Nephron progenitor cell (in vitro differentiated cells): Measurements from ENCODE around the gene PPCS.

Experiments used
- DNase-seq: peaks from one replicate; pipeline ENCODE4 v3.0.0; 2021
- H3K27ac Mint-ChIP-seq: 2 replicates; pipeline ENCODE4 v1.8.0; 2021; ENCODE audit warnings: mild to moderate bottlenecking, moderate library complexity, mixed read lengths
- H3K27me3 Mint-ChIP-seq: 2 replicates; pipeline ENCODE4 v1.8.0; 2021; ENCODE audit warnings: mild to moderate bottlenecking, low read depth, mixed read lengths; ENCODE audit not compliant: poor library complexity
- H3K36me3 Mint-ChIP-seq: 2 replicates; pipeline ENCODE4 v1.8.0; 2021; ENCODE audit warnings: low read depth, mixed read lengths
- H3K4me1 Mint-ChIP-seq: 2 replicates; pipeline ENCODE4 v1.8.0; 2021; ENCODE audit warnings: mixed read lengths
- H3K4me3 Mint-ChIP-seq: 2 replicates; pipeline ENCODE4 v1.8.0; 2021; ENCODE audit warnings: mild to moderate bottlenecking, moderate library complexity, mixed read lengths
- H3K9me3 Mint-ChIP-seq: 2 replicates; pipeline ENCODE4 v1.8.0; 2021; ENCODE audit warnings: mild to moderate bottlenecking, moderate library complexity, mixed read lengths
- TF ChIP-seq, protein P1 (sequence below): fragments of 200-600 bp; sonication (generic); IDR thresholded peaks from 2 replicates; pipeline ENCODE4 v1.5.0; 2021; ENCODE audit warnings: antibody characterized with exemption

The PPCS gene

DNA sequence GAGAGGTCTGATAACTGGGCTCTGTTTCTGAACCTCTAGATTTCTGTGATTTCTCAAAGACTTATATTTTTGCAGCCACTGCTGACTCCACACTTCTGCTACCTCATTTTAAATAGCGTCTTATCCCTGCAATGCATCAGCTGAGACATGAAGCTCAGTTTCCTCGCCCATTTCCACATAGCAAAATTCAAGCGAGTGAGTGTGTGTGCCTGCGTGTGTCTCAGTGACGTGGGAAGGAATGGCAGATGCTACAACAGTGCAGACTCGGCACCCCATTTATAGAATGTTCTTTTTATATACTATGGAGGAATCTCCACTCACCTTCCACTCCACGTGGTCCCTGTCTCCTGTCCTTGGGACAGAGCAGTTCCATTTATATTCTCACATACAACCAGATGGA lies 36.2 kb upstream of the PPCS start:
- Mint-ChIP-seq H3K36me3 (no peaks in the 10 kb centered on the region), H3K9me3 (no peaks in the 10 kb centered on the region), H3K4me1 (peaks cover 56% of the 10 kb centered on the region), H3K4me3 (no peak overlapping the region), H3K27ac (no peak overlapping the region), H3K27me3 (peaks cover 11% of the 10 kb centered on the region)
- DNase-seq: no peak
- TF ChIP-seq, protein P1, sequence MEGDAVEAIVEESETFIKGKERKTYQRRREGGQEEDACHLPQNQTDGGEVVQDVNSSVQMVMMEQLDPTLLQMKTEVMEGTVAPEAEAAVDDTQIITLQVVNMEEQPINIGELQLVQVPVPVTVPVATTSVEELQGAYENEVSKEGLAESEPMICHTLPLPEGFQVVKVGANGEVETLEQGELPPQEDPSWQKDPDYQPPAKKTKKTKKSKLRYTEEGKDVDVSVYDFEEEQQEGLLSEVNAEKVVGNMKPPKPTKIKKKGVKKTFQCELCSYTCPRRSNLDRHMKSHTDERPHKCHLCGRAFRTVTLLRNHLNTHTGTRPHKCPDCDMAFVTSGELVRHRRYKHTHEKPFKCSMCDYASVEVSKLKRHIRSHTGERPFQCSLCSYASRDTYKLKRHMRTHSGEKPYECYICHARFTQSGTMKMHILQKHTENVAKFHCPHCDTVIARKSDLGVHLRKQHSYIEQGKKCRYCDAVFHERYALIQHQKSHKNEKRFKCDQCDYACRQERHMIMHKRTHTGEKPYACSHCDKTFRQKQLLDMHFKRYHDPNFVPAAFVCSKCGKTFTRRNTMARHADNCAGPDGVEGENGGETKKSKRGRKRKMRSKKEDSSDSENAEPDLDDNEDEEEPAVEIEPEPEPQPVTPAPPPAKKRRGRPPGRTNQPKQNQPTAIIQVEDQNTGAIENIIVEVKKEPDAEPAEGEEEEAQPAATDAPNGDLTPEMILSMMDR: no peak

GRCh38 chr1:42420911-42421585 lies 35.3 kb upstream of the PPCS start:
- DNase-seq: peak; percentile 30
- H3K4me3 Mint-ChIP-seq: peak overlapping the region; percentile 52
- peak overlapping the region; percentile 18 for H3K27ac Mint-ChIP-seq
- peaks cover 51% of the 10 kb centered on the region for H3K4me1 Mint-ChIP-seq
- H3K36me3 Mint-ChIP-seq: no peaks in the 10 kb centered on the region
- H3K27me3 Mint-ChIP-seq: peaks cover 11% of the 10 kb centered on the region
- no peaks in the 10 kb centered on the region for H3K9me3 Mint-ChIP-seq
- TF ChIP-seq, protein P1: no peak

DNA sequence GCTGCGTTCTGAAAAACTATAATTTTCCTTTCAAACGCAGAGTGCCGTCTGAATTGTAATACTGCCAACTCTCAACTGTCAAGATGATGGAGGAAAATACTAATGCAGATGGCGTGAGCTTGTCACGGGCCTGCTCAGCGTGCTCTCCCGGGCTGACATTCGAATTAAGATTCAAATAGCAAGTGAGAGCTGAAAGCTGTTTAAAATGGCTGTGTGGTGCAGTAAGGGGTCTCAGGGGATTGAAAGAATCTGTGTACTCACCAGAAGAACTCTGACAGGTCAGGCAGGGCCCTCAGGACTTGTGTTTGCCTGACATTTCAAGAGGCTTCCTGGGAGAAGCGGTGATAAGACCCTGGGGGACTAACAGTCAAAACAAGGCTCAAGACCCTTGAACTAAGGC lies 33.6 kb upstream of the PPCS start:
- no peaks in the 10 kb centered on the region for H3K9me3 Mint-ChIP-seq
- no peak for DNase-seq
- H3K4me3 Mint-ChIP-seq: no peak overlapping the region
- peaks cover 11% of the 10 kb centered on the region for H3K27me3 Mint-ChIP-seq
- peak overlapping the region; percentile 25 for H3K27ac Mint-ChIP-seq
- TF ChIP-seq, protein P1: no peak
- H3K36me3 Mint-ChIP-seq: no peaks in the 10 kb centered on the region
- H3K4me1 Mint-ChIP-seq: peaks cover 51% of the 10 kb centered on the region

- no peak for DNase-seq
- no peak overlapping the region for H3K27ac Mint-ChIP-seq
- peaks cover 11% of the 10 kb centered on the region for H3K27me3 Mint-ChIP-seq
- no peaks in the 10 kb centered on the region for H3K36me3 Mint-ChIP-seq
- peaks cover 43% of the 10 kb centered on the region for H3K4me1 Mint-ChIP-seq
- TF ChIP-seq, protein P1: no peak
- H3K9me3 Mint-ChIP-seq: no peaks in the 10 kb centered on the region
- no peak overlapping the region for H3K4me3 Mint-ChIP-seq
Observed at GRCh38 chr1:42423681-42424080, 32.7 kb upstream of the PPCS start.

DNA sequence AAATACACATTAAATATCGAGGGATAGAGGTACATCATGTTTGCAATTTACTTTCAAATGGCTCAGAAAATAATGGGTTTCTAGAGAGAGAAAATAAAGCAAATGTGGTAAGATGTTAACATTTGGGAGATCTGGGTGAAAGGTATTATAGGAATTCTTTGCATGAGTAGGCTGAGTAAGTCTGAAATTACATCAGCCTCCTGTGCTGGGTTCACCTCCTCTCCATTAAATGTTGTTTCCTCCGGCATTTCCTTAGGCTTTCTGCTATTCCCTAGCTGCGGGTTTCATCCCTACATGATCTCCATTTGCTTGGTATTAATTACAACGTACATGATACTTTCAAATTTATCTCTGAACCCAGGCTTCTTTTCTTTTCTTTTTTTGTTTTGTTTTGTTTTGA lies 32.1 kb upstream of the PPCS start:
- peaks cover 46% of the 10 kb centered on the region for H3K4me1 Mint-ChIP-seq
- no peak overlapping the region for H3K4me3 Mint-ChIP-seq
- H3K27ac Mint-ChIP-seq: no peak overlapping the region
- peaks cover 11% of the 10 kb centered on the region for H3K27me3 Mint-ChIP-seq
- no peak for DNase-seq
- no peaks in the 10 kb centered on the region for H3K36me3 Mint-ChIP-seq
- no peaks in the 10 kb centered on the region for H3K9me3 Mint-ChIP-seq
- TF ChIP-seq, protein P1: no peak

DNA sequence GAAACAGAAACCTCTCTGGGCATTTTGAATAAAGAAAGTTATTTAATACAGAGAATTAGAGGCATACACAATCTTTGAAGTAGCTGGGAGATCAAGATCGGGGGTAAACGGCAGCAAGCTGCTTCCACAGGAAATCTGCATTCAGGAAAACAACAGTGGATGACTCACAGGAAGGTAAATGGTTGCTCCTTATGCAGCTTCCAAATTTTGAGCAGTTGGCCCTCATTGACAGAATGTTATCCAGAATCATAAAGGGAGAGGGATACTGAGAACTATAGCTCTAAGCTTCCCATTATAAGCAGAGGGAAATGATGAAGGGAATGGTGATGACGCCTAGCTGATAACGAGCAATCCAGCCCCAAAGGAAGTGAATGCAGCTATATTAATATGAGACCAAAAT lies 29.1 kb upstream of the PPCS start:
- H3K36me3 Mint-ChIP-seq: no peaks in the 10 kb centered on the region
- DNase-seq: no peak

More for the DNA sequence above, 29.1 kb upstream of the PPCS start:
- Mint-ChIP-seq H3K27me3 (peaks cover 11% of the 10 kb centered on the region), H3K27ac (no peak overlapping the region), H3K4me3 (no peak overlapping the region), H3K4me1 (peaks cover 49% of the 10 kb centered on the region), H3K9me3 (no peaks in the 10 kb centered on the region)
- TF ChIP-seq, protein P1: no peak
